GM19193 (cell line): ENCODE measurements around the gene SRPRA.

Source experiments
- POLR2A ChIP-seq: IDR thresholded peaks from 4 replicates; pipeline ENCODE4 v1.6.1; 2011; ENCODE audit not compliant: insufficient read depth, insufficient read length; ENCODE audit errors: extremely low read depth

Gene SRPRA

GRCh38 chr11:126268708-126269579 is at the start of gene SRPRA, which contains the start of gene FOXRED1:
TSS of gene SRPRA (minus strand) at chr11:126268895. CDS start at chr11:126268804, 91 bp downstream.
TSS of gene FOXRED1 (plus strand) at chr11:126269154. CDS start at chr11:126269207, 53 bp downstream.
- peak; percentile 95 for TF ChIP-seq POLR2A

- no peak for TF ChIP-seq POLR2A
Measured at GRCh38 chr11:126317756-126318573, 49.3 kb upstream of the SRPRA start.

- no peak for TF ChIP-seq POLR2A
Measured at GRCh38 chr11:126317432-126317755, 48.7 kb upstream of the SRPRA start.

- TF ChIP-seq POLR2A = no peak
Measured at GRCh38 chr11:126313826-126314225, 45.1 kb upstream of the SRPRA start.

- no peak for TF ChIP-seq POLR2A
Measured at GRCh38 chr11:126312961-126313360, 44.3 kb upstream of the SRPRA start.

- TF ChIP-seq POLR2A = no peak
Measured at GRCh38 chr11:126311401-126312291, 43.0 kb upstream of the SRPRA start.

GRCh38 chr11:126310992-126311310 is 42.3 kb upstream of the SRPRA start:
- TF ChIP-seq POLR2A = no peak

- TF ChIP-seq POLR2A = no peak
Measured at GRCh38 chr11:126310200-126310991, 41.7 kb upstream of the SRPRA start.

- TF ChIP-seq POLR2A = no peak
Measured at GRCh38 chr11:126308271-126308671, 39.6 kb upstream of the SRPRA start.

- TF ChIP-seq POLR2A = no peak
Measured at GRCh38 chr11:126307706-126308105, 39.0 kb upstream of the SRPRA start.

GRCh38 chr11:126305699-126306098 is 37.0 kb upstream of the SRPRA start:
- TF ChIP-seq POLR2A = no peak

GRCh38 chr11:126304457-126305075 is 35.9 kb upstream of the SRPRA start:
- no peak for TF ChIP-seq POLR2A

- peak; percentile 99 for TF ChIP-seq POLR2A
Measured at GRCh38 chr11:126303623-126304456, 35.1 kb upstream of the SRPRA start, which contains the start of gene DCPS. TSS of gene DCPS (plus strand) at chr11:126304060. CDS start at chr11:126304081, 21 bp downstream.

GRCh38 chr11:126297004-126297403 is 28.3 kb upstream of the SRPRA start:
- TF ChIP-seq POLR2A = no peak
